Prostate gland (tissue), 2 donors: ENCODE measurements around the gene CAD.
"Not testable (repeated sequence)": the region's sequence is repeated elsewhere in the genome, so short reads cannot be mapped to it uniquely, and the experiment has no call there.

Experiments
- CTCF ChIP-seq, 4 experiments: fragments of 200-600 bp in 2 of 4; fragments of 450-650 bp in 2 of 4; sonication (generic) in 2 of 4; IDR thresholded peaks; 1 replicate in 3 of 4; 2 replicates in 1 of 4; pipeline ENCODE4 v1.5.1; 2016 to 2019; ENCODE audit warnings: antibody characterized with exemption in 4 of 4, mild to moderate bottlenecking in 2 of 4, moderate library complexity in 2 of 4
- POLR2A ChIP-seq: fragments of 450-650 bp; IDR thresholded peaks from one replicate; pipeline ENCODE4 v1.6.1; 2016; ENCODE audit warnings: antibody characterized with exemption, mild to moderate bottlenecking
- POLR2AphosphoS5 ChIP-seq: sonication (generic); formaldehyde crosslinking; IDR thresholded peaks from one replicate; pipeline ENCODE4 v1.6.1; 2017; ENCODE audit warnings: antibody characterized with exemption

DNA sequence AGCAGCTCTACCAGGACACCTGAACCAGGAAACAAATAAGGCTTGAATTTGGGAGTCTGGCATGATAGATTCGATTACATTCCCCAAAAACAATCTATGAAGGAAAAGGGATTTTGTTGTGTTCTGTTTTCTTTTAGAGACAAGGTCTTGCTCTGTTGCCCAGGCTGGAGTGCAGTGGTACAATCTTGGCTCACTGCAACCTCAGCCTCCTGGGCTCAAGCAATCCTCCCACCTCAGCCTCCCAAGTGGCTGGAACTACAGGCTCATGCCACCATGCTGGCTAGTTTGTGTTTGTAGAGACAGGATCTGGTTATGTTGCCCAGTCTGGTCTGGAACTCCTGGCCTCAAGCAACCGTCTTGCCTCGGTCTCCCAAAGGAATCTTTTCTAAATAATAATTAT, 19.1 kb upstream of the CAD start:
- not testable (repeated sequence) for TF ChIP-seq CTCF (IDR thresholded peaks at IDR 0.05); POLR2AphosphoS5; POLR2A
